Measurements from ENCODE around the gene AASDH.

DNA sequence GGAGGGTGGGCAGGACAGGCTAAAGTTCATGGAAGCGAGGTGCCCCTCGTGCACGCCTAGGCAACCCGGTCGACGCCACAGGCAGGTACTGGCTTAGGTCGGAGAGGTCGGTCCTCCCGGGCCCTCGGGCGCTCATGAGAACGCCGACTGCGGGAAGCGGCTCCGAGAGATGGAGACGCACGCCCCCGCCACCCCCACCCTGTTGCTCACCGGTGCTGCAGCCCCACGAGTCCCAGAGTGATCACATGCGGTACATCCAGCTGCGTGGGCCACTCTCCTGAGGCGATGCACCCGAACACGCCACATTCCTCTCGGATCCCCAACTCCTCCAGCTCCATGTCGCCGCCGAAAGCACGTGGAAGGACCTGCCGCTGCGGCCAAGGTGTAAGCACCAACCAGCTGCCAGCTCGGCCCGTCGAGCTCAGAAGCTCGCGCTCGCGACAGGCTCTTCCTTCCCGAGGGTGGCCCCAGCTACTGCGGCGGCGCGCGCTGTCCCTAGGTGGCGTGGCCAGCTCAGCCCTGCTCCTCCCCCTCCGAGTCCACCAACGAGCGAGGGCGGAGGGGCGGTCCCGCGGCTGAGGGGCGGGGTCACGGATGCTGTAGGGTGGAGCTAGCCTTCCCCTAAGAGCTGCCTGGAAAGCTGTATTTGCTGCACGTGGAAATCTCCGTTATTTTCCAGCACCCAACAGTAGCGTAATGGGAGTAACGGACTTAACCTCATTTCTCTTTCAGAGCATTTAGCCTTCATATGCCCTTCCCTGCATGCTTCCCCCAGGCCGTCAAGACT, 48.0 kb upstream of the AASDH start, which contains the start of gene PPAT:
- TF ChIP-seq CTCF (IDR thresholded peaks at IDR 0.05; ENCODE audit: insufficient read depth, low read length, poor library complexity, severe bottlenecking) (no peak), EZH2phosphoT487 (conservative IDR thresholded peaks at IDR 0.05; ENCODE audit: low read length) (no peak)
